OCI-LY3 (cell line): ENCODE data around the gene DAO.

Source experiments
- CTCF ChIP-seq: fragments of 200-600, 300-600 bp; sonication (generic); IDR thresholded peaks from 2 replicates; pipeline ENCODE4 v1.5.1; 2014; ENCODE audit warnings: antibody characterized with exemption, low read length, low read depth
- EZH2phosphoT487 ChIP-seq: fragments of 200-600 bp; shearing (Covaris generic); IDR thresholded peaks from 2 replicates; pipeline ENCODE4 v1.6.1; 2018; ENCODE audit warnings: antibody characterized with exemption, mixed run types, low read depth

DNA sequence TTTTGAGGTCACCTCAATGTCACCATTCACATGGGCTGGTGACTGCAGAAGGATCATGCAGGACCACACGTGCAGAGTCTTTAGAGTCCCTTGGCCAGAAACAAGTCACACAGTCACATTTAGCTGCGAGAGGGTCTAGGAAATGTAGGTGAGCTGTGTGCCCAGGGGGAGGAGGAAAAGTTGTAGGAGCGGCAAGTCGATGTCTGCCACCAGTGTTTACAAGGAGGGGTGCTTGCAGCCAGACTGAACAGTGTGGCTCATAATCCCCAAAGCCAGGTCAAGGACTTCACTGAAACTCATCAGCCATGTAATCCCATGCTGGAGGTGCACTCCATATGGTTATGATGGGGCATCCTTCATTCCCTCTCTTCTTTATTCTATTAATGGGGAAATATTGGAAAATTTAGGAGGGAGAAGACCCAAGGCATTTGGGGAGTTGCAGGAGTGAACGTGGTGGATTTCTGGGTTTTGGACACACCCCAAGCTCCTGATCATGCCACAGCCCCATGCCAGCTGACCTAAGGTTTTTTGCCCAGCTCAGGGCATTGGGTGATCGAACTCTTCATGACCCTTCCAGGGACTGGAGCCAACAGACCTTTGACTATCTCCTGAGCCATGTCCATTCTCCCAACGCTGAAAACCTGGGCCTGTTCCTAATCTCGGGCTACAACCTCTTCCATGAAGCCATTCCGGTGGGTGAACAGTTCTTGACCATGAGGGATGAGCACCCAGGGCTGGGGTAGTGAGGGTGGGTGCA, 7.2 kb downstream of the DAO start:
- TF ChIP-seq CTCF = no peak
- no peak for TF ChIP-seq EZH2phosphoT487
